Activated CD4-positive, alpha-beta T cell treated with anti-CD3 and anti-CD28 coated beads for 4 hours (primary cell): Measurements from ENCODE around the gene YIPF4.
"Not testable (repeated sequence)": the region's sequence is repeated elsewhere in the genome, so short reads cannot be mapped to it uniquely, and the experiment has no call there.

Experiments used
- DNase-seq, 2 donors: peaks; one replicate each; pipeline ENCODE4 v3.0.0-alpha.2; 2020

Gene YIPF4

DNA sequence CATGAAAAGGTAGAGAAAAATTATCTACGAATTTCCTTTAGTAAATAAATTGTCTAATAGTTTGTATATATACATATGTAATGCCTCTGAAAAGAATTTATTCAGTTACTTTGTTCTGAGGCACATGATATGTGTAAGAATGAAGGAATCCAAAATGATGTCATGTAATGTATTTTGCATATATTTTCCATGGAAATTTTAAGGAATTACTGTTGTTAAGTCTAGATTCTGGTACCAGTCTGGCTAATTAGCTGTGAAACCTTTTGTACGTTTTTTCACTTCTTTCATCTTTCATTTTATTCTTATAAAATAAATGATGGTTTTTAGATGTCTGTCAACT, 12.3 kb downstream of the YIPF4 start:
- DNase-seq: no peak

DNA sequence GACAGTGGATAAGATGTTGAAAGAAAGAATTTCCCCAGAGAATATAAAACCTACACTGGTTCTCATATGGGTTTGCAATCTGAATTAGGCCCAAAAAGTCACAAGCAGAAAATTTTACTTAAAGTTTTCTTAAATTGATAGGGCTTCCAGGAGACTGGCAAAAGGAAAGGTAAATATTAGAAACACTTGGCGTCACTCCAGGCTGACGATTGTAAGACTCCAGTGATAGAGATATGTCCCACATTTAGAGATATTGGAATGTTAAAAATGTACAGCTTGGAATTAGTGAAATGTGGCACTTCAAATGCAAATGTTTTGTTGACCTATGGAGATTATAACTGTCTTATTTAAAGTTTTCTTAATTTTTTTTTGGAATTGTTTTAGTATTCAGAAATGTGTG, 14.0 kb downstream of the YIPF4 start:
- no peak for DNase-seq

DNA sequence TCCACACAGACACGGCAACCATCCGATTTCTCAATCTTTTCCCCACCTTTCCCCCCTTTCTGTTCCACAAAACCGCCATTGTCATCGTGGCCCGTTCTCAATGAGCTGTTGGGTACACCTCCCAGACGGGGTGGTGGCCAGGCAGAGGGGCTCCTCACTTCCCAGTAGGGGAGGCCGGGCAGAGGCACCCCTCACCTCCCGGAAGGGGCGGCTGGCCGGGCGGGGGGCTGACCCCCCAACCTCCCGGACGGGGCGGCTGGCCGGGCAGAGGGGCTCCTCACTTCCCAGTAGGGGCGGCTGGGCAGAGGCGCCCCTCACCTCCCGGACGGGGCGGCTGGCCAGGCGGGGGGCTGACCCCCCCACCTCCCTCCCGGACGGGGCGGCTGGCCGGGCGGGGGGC, 15.8 kb downstream of the YIPF4 start:
- DNase-seq: not testable (repeated sequence)

DNA sequence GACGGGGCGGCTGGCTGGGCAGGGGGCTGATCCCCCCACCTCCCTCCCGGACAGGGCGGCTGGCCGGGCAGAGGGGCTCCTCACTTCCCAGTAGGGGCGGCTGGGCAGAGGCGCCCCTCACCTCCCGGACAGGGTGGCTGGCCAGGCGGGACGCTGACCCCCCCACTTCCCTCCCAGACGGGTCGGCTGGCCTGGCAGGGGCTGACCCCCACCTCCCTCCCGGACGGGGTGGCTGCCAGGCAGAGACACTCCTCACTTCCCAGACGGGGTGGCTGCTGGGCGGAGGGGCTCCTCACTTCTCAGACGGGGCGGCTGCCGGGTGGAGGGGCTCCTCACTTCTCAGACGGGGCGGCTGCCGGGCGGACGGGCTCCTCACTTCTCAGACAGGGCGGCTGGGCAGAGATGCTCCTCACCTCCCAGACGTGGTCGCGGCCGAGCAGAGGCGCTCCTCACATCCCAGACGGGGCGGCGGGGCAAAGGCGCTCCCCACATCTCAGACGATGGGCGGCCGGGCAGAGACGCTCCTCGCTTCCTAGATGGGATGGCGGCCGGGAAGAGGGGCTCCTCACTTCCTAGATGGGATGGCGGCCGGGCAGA, 16.4 kb downstream of the YIPF4 start:
- DNase-seq: not testable (repeated sequence)

DNA sequence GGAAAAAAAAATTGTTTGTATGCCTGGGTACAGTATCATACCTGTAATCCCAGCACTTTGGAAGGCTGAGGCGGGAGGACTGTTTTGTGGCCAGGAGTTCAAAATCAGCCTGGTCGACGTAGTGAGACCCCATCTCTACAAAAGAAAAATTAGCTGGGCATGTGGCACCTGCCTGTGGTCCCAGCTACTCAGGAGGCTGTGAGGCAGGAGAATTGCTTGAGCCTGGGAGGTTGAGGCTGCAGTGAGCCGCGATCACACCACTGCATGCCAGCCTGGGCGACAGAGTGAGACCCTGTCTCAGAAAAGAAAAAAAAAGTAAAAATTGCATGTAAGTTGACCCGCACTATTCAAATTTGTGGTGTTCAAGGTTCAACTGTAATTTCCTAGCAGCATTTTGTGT, 32.9 kb downstream of the YIPF4 start:
- no peak for DNase-seq

DNA sequence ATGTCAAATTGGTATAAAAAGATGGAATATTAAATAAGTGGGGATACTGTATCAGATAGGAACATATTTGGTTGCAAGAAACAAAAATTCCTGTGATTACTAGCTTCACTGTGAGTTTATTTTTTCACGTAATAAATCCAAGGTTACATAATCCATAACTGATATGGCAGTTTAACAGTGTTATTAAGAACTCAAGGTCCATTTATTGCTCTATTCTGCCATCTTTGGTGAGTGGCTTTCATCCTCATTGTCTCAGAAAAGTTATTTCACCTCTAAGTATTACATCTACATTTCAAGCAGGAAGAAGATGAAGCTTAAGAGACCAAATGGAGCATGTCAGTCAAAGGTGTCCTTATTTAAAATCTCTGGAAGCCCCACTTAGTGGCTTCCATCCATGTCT, 37.2 kb downstream of the YIPF4 start:
- DNase-seq: no peak

DNA sequence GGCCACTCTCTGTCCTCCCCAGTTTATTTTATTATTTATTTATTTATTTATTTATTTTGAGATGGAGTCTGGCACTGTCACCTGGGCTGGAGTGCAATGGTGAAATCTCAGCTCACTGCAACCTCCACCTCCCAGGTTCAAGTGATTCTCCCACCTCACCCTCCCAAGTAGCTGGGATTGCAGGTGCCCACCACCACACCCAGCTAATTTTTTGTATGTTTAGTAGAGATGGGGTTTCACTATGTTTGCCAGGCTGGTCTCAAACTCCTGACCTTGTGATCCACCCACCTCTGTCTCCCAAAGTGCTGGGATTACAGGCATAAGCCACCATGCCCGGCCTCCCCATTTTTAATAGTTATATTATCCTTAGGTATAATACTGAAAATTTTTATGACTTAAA, 51.0 kb downstream of the YIPF4 start:
- not testable (repeated sequence) for DNase-seq

DNA sequence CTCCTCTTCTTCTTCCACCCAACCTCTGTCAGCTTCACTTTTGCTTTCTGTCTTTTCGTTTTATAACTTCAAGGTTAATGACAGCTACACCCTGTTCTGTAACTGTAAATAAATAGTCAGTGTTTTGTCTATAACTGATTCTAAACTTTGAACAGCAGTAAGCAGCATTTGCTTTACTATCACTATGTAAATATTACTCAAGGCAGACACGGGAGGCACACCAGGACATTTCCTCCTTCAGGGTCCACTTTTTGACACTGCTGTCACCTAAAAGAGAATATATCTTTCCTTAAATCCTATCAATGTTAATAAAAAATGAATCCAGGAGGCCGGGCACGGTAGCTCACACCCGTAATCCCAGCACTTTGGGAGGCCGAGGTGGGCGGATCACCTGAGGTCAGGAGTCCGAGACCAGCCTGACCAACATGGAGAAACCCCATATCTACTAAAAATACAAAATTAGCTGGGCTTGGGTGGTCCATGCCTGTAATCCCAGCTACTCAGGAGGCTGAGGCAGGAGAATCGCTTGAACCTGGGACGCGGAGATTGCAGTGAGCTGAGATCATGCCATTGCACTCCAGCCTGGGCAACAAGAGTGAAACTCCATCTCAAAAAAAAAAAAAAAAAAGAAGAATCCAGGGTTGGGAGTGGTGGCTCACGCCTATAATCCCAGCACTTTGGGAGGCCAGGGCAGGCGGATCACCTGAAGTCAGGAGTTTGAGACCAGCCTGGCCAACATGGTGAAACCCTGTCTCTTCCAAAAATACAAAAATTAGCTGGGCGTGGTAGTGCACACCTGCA, 51.7 kb downstream of the YIPF4 start:
- DNase-seq: not testable (repeated sequence)

DNA sequence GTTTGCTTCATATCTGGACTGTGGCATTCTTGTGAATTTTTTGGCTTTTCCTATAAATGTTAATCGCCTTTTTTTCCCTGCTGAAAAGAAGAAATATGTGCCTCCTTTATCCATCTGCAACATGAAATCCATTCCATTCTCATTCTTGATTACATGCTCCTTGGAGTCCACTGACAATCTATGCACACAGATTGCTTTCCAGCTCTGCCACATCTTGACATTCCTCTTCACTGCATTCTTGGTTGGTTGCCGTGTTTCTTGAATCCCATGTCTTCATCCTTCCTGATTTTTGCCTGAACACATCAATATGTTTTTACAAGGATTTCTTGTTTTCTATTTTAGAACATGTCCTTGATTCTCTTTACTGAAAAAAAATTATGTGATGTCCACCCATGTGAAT, 52.4 kb downstream of the YIPF4 start:
- DNase-seq: no peak

DNA sequence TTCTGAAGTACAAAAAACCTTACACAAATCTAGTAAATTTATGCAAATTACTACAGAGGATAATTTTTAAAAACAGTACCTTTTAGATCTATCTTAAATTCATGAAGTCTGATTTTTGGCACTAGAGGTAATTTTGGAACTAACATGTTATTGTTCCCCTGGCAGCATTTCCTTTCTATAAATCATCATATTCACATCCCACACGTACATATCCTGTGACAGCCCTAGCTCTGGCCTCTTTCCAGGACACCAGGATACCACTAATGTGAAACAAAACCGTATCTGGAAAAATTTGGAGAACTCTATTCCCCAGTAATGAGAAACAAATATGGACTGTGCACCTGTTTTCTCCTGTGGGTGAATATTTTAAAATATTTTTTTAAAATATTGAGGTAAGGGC, 65.1 kb downstream of the YIPF4 start:
- DNase-seq: no peak

DNA sequence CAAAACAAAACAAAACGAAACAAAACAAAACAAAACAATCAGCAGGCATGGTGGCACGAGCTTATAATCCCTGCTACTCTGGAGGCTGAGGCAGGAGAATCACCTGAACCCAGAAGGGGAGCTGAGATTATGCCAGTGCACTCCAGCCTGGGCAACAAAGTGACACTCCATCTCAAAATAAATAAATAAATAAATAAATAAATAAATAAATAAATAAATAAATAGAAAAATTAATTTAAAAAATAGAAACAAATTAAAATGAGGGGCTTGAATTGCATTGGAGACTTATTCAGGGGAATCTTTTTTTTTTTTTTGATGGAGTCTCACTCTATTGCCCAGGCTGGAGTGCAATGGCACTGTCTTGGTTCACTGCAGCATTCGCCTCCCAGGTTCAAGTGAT, 73.1 kb downstream of the YIPF4 start:
- DNase-seq: not testable (repeated sequence)

DNA sequence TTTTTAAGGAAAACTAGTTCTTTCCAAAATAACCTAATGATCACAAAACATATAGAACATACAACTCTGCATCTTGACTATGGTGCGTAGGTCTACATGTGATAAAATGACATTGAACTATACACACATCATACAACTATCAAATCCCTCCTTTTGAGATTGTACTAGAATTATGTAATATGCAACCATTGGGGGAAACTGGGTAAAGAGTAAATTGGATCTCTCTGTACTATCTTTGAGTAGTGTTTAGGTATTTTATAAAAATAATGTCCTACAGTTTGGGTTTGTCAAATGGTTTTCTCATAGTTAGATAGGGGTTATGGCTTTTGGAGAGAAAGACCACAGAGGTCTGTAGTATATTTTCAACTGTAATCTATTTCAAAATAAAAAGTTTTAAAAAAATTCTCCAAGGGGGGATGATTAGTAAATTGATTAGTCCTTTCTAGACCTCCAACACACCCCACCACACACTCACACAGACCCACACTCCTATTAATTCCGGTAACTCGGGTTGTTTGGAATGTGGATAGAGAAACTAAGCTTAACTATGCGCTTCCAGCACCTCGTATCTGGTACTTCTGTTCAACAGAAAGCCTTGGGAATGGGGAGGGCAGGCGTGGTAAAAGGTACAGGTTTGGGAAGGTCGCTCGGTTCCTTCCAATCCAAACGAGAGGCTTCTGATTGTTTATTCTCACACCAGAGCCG, 78.4 kb downstream of the YIPF4 start:
- DNase-seq: no peak

DNA sequence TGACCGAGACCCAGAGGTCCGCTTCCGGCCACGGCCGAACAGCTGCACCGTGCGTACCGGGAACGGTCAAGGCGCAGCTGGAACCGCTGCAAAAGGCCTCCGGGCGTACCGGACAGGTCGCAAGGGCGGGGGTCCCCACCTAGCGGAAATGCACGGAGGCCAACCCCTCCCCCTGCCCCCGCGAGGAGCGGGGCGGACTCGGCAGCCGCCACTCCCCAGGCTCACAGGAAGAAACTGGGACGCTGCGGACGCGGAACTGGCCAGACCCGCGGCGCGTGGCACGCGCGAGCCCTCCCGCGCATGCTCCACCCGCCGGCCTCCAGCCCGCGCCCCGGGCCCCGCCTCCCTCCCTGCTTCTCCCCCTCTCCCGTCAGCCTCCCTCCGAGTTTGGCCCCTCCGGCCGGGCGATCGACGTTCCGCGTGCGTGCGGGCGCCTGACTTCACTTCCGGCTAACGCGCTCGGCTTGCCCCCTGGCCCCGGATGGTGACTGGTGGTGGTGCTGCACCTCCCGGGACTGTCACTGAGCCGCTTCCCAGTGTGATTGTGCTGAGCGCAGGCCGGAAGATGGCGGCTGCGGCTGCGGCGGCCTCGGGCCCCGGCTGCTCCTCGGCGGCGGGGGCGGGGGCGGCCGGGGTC, 79.1 kb downstream of the YIPF4 start, which contains the start of gene BIRC6:
TSS of gene BIRC6 (plus strand) at position 343 of the 637 bp plus-strand sequence. CDS start at position 482, 139 bp downstream.
- peak; percentile 85 to 88 for DNase-seq

DNA sequence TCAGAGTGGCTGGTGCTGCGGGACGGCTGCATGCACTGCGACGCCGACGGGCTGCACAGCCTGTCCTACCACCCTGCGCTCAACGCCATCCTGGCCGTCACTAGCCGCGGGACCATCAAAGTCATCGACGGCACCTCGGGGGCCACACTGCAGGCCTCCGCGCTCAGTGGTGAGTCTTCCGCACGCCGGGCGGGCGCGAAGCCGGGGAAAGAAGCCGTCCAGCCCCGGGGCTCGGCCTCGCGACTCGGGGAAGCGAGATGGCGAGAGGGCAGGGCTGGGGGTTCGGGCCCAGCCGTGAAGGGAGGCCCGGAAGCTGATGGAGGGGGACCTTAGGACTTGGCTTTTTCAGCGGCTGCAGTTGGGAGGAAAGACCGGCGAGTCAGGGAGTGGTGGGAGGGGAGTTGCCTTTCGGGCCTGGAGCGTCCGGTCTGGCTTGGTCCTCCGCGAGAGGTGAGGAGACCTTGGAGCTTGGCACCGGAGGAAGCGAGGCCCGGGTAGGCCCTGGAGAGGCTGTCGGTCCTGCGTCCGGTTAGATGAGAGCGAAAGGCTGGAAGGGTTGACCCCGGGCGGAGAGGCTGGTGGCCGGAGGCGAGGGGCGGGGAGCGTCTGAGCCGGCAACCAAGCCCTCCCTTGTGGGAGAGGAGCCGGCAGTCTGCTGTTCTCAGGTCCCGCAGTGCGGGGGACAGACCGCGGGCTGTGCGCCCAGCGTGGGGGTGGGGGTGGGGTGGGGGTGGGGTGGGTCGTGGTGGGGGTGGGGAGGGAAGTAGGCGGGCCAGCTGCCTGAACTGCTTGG, 79.8 kb downstream of the YIPF4 start:
- peak; percentile 18 to 38 for DNase-seq

DNA sequence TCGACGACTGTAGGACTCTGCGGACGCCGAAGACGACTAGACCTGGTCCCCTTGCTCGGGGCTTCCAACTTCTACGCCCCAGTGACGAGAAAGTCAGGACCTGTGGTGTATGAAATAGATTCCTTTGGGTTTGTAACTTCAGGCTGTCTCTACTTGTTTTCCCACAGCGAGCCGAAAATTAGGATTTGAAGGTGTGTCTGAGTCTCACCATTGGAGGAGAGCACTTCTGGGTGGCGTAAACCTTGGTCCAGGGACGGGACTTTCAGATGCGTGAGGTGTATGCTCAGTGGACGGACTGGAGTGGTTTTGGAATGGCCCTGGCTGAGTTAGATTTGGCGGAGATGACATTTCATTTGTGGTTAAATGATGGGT, 80.4 kb downstream of the YIPF4 start:
- DNase-seq: no peak

DNA sequence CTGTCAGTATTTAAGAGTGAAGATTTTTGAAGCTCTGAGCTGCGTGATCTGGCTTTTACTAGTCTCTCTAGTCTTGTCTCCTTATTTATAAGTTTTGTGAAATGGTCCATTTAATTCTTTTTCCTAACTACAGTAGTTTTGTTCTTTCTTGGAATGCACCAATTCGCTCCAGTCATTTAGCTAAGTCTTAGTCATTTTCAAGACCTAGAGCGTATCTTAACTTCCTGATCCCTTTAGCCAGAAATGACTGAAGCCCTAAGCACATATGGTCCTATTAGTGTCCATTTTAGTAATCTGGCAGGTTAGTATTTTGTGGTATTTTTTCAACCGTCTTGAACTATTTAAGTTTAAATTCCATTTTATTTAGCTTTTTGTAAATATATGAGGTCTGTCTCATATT, 82.7 kb downstream of the YIPF4 start:
- no peak for DNase-seq

DNA sequence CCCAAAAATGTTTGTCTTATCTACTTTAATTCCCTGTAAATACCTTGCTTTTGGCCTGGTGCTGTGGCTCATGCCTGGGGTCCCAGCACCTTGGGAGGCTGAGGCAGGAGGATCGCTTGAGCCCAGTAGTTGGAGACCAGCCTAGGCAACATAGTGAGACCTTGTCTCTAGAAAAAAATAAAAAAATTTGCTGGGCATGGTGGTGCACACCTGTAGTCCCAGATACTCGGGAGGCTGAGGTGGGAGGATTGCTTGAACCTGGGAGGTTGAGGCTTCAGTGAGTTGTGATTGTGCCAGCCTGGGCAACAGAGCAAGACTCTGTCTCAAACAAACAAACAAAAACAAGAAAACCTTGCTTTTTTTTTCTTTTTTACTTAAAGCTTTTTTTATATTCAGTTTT, 85.3 kb downstream of the YIPF4 start:
- not testable (repeated sequence) for DNase-seq

DNA sequence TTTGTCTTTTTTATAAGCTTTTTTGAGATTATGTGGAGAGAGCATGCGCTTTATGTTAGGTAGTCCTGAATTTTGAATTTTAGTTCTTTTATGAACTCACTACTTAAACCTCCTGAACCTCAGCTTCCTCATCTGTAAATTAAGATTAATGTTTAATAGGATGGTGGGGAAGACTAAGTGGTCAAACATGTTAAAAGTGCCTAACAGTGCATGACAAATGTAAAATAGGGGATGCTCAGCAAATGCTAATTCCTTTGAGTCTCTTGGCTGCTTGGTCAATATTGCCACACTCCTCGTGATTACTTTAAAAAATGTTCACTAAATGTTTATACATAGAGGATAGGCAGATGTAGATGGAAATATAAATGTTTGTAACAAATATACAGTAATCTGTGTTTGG, 85.9 kb downstream of the YIPF4 start:
- DNase-seq: no peak

DNA sequence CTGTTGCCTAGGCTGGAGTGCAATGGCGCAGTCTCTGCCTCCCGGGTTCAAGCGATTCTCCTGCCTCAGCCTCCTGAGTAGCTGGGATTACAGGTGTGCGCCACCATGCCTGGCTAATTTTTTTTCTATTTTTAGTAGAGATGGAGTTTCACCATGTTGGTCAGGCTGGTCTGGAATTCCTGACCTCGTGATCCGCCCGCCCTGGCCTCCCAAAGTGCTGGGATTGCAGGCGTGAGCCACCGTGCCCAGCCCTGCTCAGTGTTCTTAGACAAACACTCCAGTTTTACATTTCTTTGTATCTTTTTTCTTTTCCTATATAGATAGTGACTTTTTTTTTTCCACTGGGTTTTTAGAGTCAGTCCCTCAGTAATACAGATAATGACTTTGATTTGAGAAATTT, 86.6 kb downstream of the YIPF4 start:
- DNase-seq: not testable (repeated sequence)

DNA sequence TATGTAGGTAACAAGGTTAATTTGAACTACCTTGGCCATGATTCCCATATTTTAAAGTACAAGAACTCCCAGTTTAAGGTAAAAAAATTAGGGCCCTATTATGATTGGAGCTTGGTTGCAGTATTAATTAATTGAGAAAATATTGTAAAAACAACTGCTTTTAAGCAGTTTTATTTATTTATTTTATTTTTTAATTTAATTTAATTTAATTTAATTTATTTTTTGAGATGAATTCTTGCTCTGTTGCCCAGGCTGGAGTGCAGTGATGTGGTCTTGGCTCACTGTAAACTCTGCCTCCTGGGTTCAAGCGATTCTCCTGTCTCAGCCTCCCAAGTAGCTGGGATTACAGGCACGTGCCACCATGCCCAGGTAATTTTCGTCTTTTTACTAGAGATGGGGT, 88.0 kb downstream of the YIPF4 start:
- not testable (repeated sequence) for DNase-seq
